Stomach (tissue), 9 donors: ENCODE data around the gene COL13A1. TPM values are rescaled to one million over a fixed set of nuclear protein-coding genes. Genes with fewer than 3 reads are reported as not detected.
A peak's percentile ranks its signal among the peaks of the same experiment; 100 is the strongest.

ENCODE experiments used
- DNase-seq, 2 donors: peaks; one replicate each; pipeline versions ENCODE4 v3.0.0 to v3.0.0-alpha.2; 2013 to 2019
- H3K27ac ChIP-seq, 5 donors: fragments of 200-600 bp in 4 of 5; sonication (generic) in 4 of 5; one replicate each; pipeline ENCODE4 v1.5.1; 2013 to 2019; ENCODE audit warnings: mild to moderate bottlenecking in 1 of 5, moderate library complexity in 1 of 5
- H3K27me3 ChIP-seq, 3 donors: fragments of 200-600 bp; sonication (generic); one replicate each; pipeline ENCODE4 v1.5.1; 2017 to 2019; ENCODE audit warnings: mixed run types in 1 of 3
- H3K36me3 ChIP-seq, 4 donors: fragments of 200-600 bp; sonication (generic); 1 replicate in 3 of 4; 2 replicates in 1 of 4; pipeline ENCODE4 v1.5.1; 2016 to 2019
- H3K4me1 ChIP-seq, 4 donors: fragments of 200-600 bp; sonication (generic); one replicate each; pipeline ENCODE4 v1.5.1; 2016 to 2019
- H3K4me3 ChIP-seq, 4 donors: fragments of 200-600 bp; sonication (generic) in 3 of 4; one replicate each; pipeline ENCODE4 v1.5.1; 2016 to 2019; ENCODE audit warnings: mild to moderate bottlenecking in 1 of 4
- H3K9me3 ChIP-seq, 4 donors: fragments of 200-600 bp; sonication (generic); one replicate each; pipeline ENCODE4 v1.5.1; 2016 to 2019
- CTCF ChIP-seq, 7 experiments: fragments of 450-650 bp in 4 of 7; fragments of 200-600 bp in 3 of 7; sonication (generic) in 3 of 7; IDR thresholded peaks; one replicate each; pipeline ENCODE4 v1.5.1; 2016 to 2019; ENCODE audit warnings: antibody characterized with exemption in 7 of 7, control low read depth in 2 of 7, mild to moderate bottlenecking in 1 of 7
- EP300 ChIP-seq: sonication (generic); formaldehyde crosslinking; IDR thresholded peaks from one replicate; pipeline ENCODE4 v1.6.1; 2017; ENCODE audit warnings: antibody characterized with exemption
- POLR2A ChIP-seq, 4 donors: fragments of 450-650 bp; IDR thresholded peaks; one replicate each; pipeline ENCODE4 v1.6.1; 2016; ENCODE audit warnings: antibody characterized with exemption in 4 of 4, control low read depth in 2 of 4, mild to moderate bottlenecking in 1 of 4, moderate library complexity in 1 of 4
- POLR2AphosphoS5 ChIP-seq, 3 donors: sonication (generic); formaldehyde crosslinking; IDR thresholded peaks; one replicate each; pipeline ENCODE4 v1.6.1; 2016; ENCODE audit warnings: antibody characterized with exemption in 3 of 3
- WGBS, 5 donors: extraction: QIAGEN DNeasy Blood & Tissue Kit in 3 of 5; methylation state at CpG; one replicate each; pipeline versions ENCODE4 v1.1.5 to v1.1.7; 2013 to 2018; 5-methylcytosine and 5-hydroxymethylcytosine counted together
- intact Hi-C: fragments of 100-400 bp; cut with DNase I; formaldehyde crosslinking; loops from one replicate; pipeline ENCODE4 v1.15.1; 2023; ENCODE audit warnings: low total_unique reads
- polyA plus RNA-seq, 3 donors: library from polyadenylated mRNA; stranded (reverse); fragments of 200-250 nt; gene quantifications; one replicate each; pipeline ENCODE4 v1.2.3, GENCODE V29; 2013
- total RNA-seq, 5 donors: library from RNA; depleted of rRNA; stranded (reverse); fragments of >200 nt; gene quantifications; one replicate each; pipeline versions ENCODE4 v1.1.0 to v1.2.3, GENCODE V29; 2014 to 2016
- donor health status: healthy with polysubstance abuse.
- donor health status: Bipolar disorder and iron deficiency.
- donor health status: healthy.

COL13A1 gene
- total and polyA plus RNA-seq, 8 donors, result 0.58 to 9.9 (median 6.9) TPM

GRCh38 chr10:69901628-69902505 lies 100.2 kb downstream of the COL13A1 start:
- Histone ChIP-seq H3K27ac (no peak overlapping the region), H3K27me3 (no peaks in the 10 kb centered on the region), H3K9me3 (no peaks in the 10 kb centered on the region), H3K4me1 (peaks cover 5 to 32% (median 18%) of the 10 kb centered on the region in 4 donors), H3K36me3 (no peaks in the 10 kb centered on the region), H3K4me3 (no peak overlapping the region)
- intact Hi-C loops, result loop anchor here (10.0 kb wide), 1 partner anchor 107 kb away; no protein-coding TSS in a partner anchor
- 57 to 65% (median 59%) methylated on average over 10 of the region's 10 CpGs for WGBS, 5 donors
- no peak for TF ChIP-seq EP300
- TF ChIP-seq CTCF (IDR thresholded peaks at IDR 0.05), result peak in 4 of 7 experiments; percentile 11 to 47 (median 34)
- peak; percentile 48 to 73 for DNase-seq

GRCh38 chr10:69902835-69903535 lies 101.3 kb downstream of the COL13A1 start:
- H3K9me3 ChIP-seq, result no peaks in the 10 kb centered on the region
- DNase-seq, result peak; percentile 35 to 74
- H3K4me3 ChIP-seq, result no peak overlapping the region
- H3K36me3 ChIP-seq, result no peaks in the 10 kb centered on the region
- H3K27me3 ChIP-seq, result no peaks in the 10 kb centered on the region
- H3K4me1 ChIP-seq, result peaks cover 5 to 32% (median 18%) of the 10 kb centered on the region in 4 donors
- TF ChIP-seq POLR2A (IDR thresholded peaks at IDR 0.05), result no peak
- no peak for TF ChIP-seq POLR2AphosphoS5 (IDR thresholded peaks at IDR 0.05)
- TF ChIP-seq EP300, result no peak
- TF ChIP-seq CTCF (IDR thresholded peaks at IDR 0.05), result no peak
- intact Hi-C loops, result loop anchor here (10.0 kb wide), 1 partner anchor 108 kb away; no protein-coding TSS in a partner anchor
- H3K27ac ChIP-seq, result no peak overlapping the region
- WGBS, 5 donors, result 40 to 55% (median 49%) methylated on average over 6 to 7 of the region's 7 CpGs

GRCh38 chr10:69904533-69904932 lies 102.8 kb downstream of the COL13A1 start:
- peaks cover 5 to 32% (median 17%) of the 10 kb centered on the region in 4 donors for H3K4me1 ChIP-seq
- no peak for DNase-seq
- no peaks in the 10 kb centered on the region for H3K36me3 ChIP-seq
- H3K4me3 ChIP-seq, result no peak overlapping the region
- intact Hi-C loops, result loop anchor here (10.0 kb wide), 1 partner anchor 110 kb away; no protein-coding TSS in a partner anchor
- no peak for TF ChIP-seq POLR2A (IDR thresholded peaks at IDR 0.05)
- no peak for TF ChIP-seq CTCF (IDR thresholded peaks at IDR 0.05)
- TF ChIP-seq EP300, result no peak
- no peak for TF ChIP-seq POLR2AphosphoS5 (IDR thresholded peaks at IDR 0.05)
- no peaks in the 10 kb centered on the region for H3K9me3 ChIP-seq
- H3K27ac ChIP-seq, result no peak overlapping the region
- no peaks in the 10 kb centered on the region for H3K27me3 ChIP-seq
- 81 to 96% (median 93%) methylated on average over 5 of the region's 5 CpGs for WGBS, 5 donors

GRCh38 chr10:69906425-69906824 lies 104.7 kb downstream of the COL13A1 start:
- intact Hi-C loops, result loop anchor here (10.0 kb wide), 1 partner anchor 112 kb away; no protein-coding TSS in a partner anchor
- Histone ChIP-seq H3K4me1 (peaks cover 3 to 33% (median 20%) of the 10 kb centered on the region in 4 donors), H3K27me3 (no peaks in the 10 kb centered on the region), H3K36me3 (no peaks in the 10 kb centered on the region), H3K27ac (no peak overlapping the region), H3K9me3 (no peaks in the 10 kb centered on the region), H3K4me3 (no peak overlapping the region)
- no peak for DNase-seq
- TF ChIP-seq POLR2AphosphoS5 (IDR thresholded peaks at IDR 0.05) (no peak), CTCF (IDR thresholded peaks at IDR 0.05) (no peak), POLR2A (IDR thresholded peaks at IDR 0.05) (no peak), EP300 (no peak)
- WGBS, 5 donors, result 86 to 98% (median 93%) methylated on average over 4 of the region's 4 CpGs
